ENCODE results near the gene LDLRAD4.

DNA sequence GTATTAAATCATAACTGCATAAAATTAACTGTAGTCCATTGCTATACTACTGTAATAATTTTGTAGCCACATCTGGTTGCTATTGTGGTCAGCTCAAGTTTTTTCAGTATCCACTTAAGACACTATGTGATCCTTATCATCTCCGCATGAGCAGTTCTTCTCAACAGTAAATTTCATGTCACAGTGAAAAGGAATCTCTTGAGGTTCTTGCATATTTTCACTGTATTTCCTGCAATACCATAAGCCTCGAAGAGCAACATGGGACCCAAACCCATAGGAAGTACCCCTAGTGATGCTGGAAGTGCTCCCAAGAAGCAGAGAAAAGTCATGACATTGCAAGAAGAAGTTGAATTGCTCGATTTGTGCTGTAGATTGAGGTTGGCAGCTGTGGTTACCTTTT lies 86.7 kb downstream of the LDLRAD4 start:
- TF ChIP-seq, protein P1, sequence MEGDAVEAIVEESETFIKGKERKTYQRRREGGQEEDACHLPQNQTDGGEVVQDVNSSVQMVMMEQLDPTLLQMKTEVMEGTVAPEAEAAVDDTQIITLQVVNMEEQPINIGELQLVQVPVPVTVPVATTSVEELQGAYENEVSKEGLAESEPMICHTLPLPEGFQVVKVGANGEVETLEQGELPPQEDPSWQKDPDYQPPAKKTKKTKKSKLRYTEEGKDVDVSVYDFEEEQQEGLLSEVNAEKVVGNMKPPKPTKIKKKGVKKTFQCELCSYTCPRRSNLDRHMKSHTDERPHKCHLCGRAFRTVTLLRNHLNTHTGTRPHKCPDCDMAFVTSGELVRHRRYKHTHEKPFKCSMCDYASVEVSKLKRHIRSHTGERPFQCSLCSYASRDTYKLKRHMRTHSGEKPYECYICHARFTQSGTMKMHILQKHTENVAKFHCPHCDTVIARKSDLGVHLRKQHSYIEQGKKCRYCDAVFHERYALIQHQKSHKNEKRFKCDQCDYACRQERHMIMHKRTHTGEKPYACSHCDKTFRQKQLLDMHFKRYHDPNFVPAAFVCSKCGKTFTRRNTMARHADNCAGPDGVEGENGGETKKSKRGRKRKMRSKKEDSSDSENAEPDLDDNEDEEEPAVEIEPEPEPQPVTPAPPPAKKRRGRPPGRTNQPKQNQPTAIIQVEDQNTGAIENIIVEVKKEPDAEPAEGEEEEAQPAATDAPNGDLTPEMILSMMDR (conservative IDR thresholded peaks at IDR 0.05; ENCODE audit: low read depth, low read length) = no peak
- no peak for TF ChIP-seq EZH2phosphoT487 (IDR thresholded peaks at IDR 0.05; ENCODE audit: borderline replicate concordance, low read length)
